Measurements from ENCODE around the gene TRAFD1. TPM values are rescaled to one million over a fixed set of nuclear protein-coding genes. Genes with fewer than 3 reads are reported as not detected.
"Not testable (repeated sequence)": the region's sequence is repeated elsewhere in the genome, so short reads cannot be mapped to it uniquely, and the experiment has no call there.

The TRAFD1 gene
- total and polyA plus RNA-seq, 3 donors from 2014 or later, result 46.6 to 77.3 (median 53.6) TPM

GRCh38 chr12:112103758-112104503 is 21.4 kb upstream of the TRAFD1 start:
- no peak for DNase-seq
- Histone ChIP-seq H3K4me3 (no peak overlapping the region), H3K36me3 (ENCODE audit: low read depth, missing control alignments) (no peaks in the 10 kb centered on the region), H3K9me3 (no peaks in the 10 kb centered on the region), H3K27me3 (no peaks in the 10 kb centered on the region), H3K27ac (no peak overlapping the region), H3K4me1 (peaks cover 13% of the 10 kb centered on the region)
- WGBS, 2 donors, result 74 to 79% methylated on average over 8 of the region's 8 CpGs
- intact Hi-C loops (cut with DNase I; ENCODE audit: low total_unique reads), result no loop called here
- no peak for TF ChIP-seq CTCF (IDR thresholded peaks at IDR 0.05)
- no peak for TF ChIP-seq POLR2A (IDR thresholded peaks at IDR 0.05)

GRCh38 chr12:112105891-112106290 is 19.5 kb upstream of the TRAFD1 start:
- TF ChIP-seq CTCF (IDR thresholded peaks at IDR 0.05) (no peak), POLR2A (IDR thresholded peaks at IDR 0.05) (no peak)
- 53 to 60% methylated on average over 3 of the region's 3 CpGs for WGBS, 2 donors
- Histone ChIP-seq H3K27me3 (no peaks in the 10 kb centered on the region), H3K36me3 (ENCODE audit: low read depth, missing control alignments) (no peaks in the 10 kb centered on the region), H3K4me3 (no peak overlapping the region), H3K27ac (no peak overlapping the region), H3K9me3 (no peaks in the 10 kb centered on the region), H3K4me1 (peaks cover 13% of the 10 kb centered on the region)
- intact Hi-C loops (cut with DNase I; ENCODE audit: low total_unique reads), result no loop called here
- DNase-seq, result no peak

- TF ChIP-seq POLR2A (IDR thresholded peaks at IDR 0.05) (no peak), CTCF (IDR thresholded peaks at IDR 0.05) (no peak)
- Histone ChIP-seq H3K9me3 (no peaks in the 10 kb centered on the region), H3K27me3 (no peaks in the 10 kb centered on the region), H3K4me3 (peak overlapping the region; percentile 87 to 92), H3K27ac (peak overlapping the region; percentile 51 to 94), H3K4me1 (peaks cover 13% of the 10 kb centered on the region), H3K36me3 (ENCODE audit: low read depth, missing control alignments) (no peaks in the 10 kb centered on the region)
- 9 to 13% methylated on average over 13 of the region's 13 CpGs for WGBS, 2 donors
- intact Hi-C loops (cut with DNase I; ENCODE audit: low total_unique reads), result no loop called here
- peak; percentile 53 for DNase-seq
These were observed 17.8 kb upstream of the TRAFD1 start for GRCh38 chr12:112107306-112108201.

GRCh38 chr12:112108202-112109079 is 16.9 kb upstream of the TRAFD1 start, which contains the start of gene NAA25:
TSS of gene NAA25 (minus strand) at chr12:112108783. CDS start at chr12:112108773, 10 bp downstream.
- no peaks in the 10 kb centered on the region for H3K36me3 ChIP-seq (ENCODE audit: low read depth, missing control alignments)
- TF ChIP-seq POLR2A (IDR thresholded peaks at IDR 0.05) (no peak), CTCF (IDR thresholded peaks at IDR 0.05) (no peak)
- H3K4me1 ChIP-seq, result peaks cover 13% of the 10 kb centered on the region
- peak within 1 kb of the TSS; percentile 87 to 92 for H3K4me3 ChIP-seq
- H3K27me3 ChIP-seq, result no peaks in the 10 kb centered on the region
- H3K27ac ChIP-seq, result peak within 1 kb of the TSS; percentile 92 to 94
- intact Hi-C loops (cut with DNase I; ENCODE audit: low total_unique reads), result no loop called here
- DNase-seq, result peak; percentile 95
- WGBS, 2 donors, result 0 to 1% methylated on average over 20 to 74 of the region's 74 CpGs
- H3K9me3 ChIP-seq, result no peaks in the 10 kb centered on the region

- H3K4me3 ChIP-seq; H3K27me3 ChIP-seq; DNase-seq; H3K9me3 ChIP-seq; intact Hi-C loops (cut with DNase I; ENCODE audit: low total_unique reads); H3K36me3 ChIP-seq (ENCODE audit: low read depth, missing control alignments); H3K27ac ChIP-seq: not testable (repeated sequence)
- WGBS, 2 donors, result 87 to 92% methylated on average over 20 of the region's 20 CpGs
- H3K4me1 ChIP-seq, result peaks cover 11% of the 10 kb centered on the region
These were observed 14.3 kb upstream of the TRAFD1 start for GRCh38 chr12:112110787-112111662.
